ENCODE data around the gene SMIM5.

The SMIM5 gene

GRCh38 chr17:75604034-75604695, 29.1 kb upstream of the SMIM5 start:
- no peak for DNase-seq

- no peak for DNase-seq
Observed at GRCh38 chr17:75605790-75606189, 27.4 kb upstream of the SMIM5 start.

GRCh38 chr17:75607086-75607485, 26.1 kb upstream of the SMIM5 start:
- DNase-seq, result no peak

GRCh38 chr17:75610103-75610984, 22.9 kb upstream of the SMIM5 start:
- DNase-seq, result no peak

GRCh38 chr17:75611851-75612429, 21.3 kb upstream of the SMIM5 start:
- DNase-seq, result no peak

- no peak for DNase-seq
Observed at GRCh38 chr17:75612906-75613626, 20.2 kb upstream of the SMIM5 start.

- DNase-seq, result no peak
Observed at GRCh38 chr17:75614006-75614405, 19.2 kb upstream of the SMIM5 start.

- no peak for DNase-seq
Observed at GRCh38 chr17:75614556-75615270, 18.5 kb upstream of the SMIM5 start.

GRCh38 chr17:75615301-75615700, 17.9 kb upstream of the SMIM5 start:
- DNase-seq, result no peak

GRCh38 chr17:75616521-75617122, 16.6 kb upstream of the SMIM5 start:
- DNase-seq, result no peak

GRCh38 chr17:75617218-75617617, 16.0 kb upstream of the SMIM5 start:
- no peak for DNase-seq

- DNase-seq, result no peak
Observed at GRCh38 chr17:75617675-75618074, 15.6 kb upstream of the SMIM5 start.

- DNase-seq, result peak; percentile 25
Observed at GRCh38 chr17:75619506-75620431, 13.5 kb upstream of the SMIM5 start.

GRCh38 chr17:75621489-75621888, 11.7 kb upstream of the SMIM5 start:
- no peak for DNase-seq

- DNase-seq, result no peak
Observed at GRCh38 chr17:75622076-75622475, 11.2 kb upstream of the SMIM5 start.

GRCh38 chr17:75622771-75623273, 10.4 kb upstream of the SMIM5 start:
- no peak for DNase-seq

- DNase-seq, result no peak
Observed at GRCh38 chr17:75623386-75623785, 9.8 kb upstream of the SMIM5 start.

GRCh38 chr17:75624021-75624420, 9.2 kb upstream of the SMIM5 start:
- DNase-seq, result no peak

GRCh38 chr17:75624714-75625345, 8.4 kb upstream of the SMIM5 start:
- DNase-seq, result no peak

GRCh38 chr17:75625813-75626486, 7.3 kb upstream of the SMIM5 start:
- peak; percentile 15 for DNase-seq

Data from CD4-positive, alpha-beta T cell treated with Interleukin-17A for 4 hours (primary cell).